HL-60 (cell line): ENCODE measurements around the gene DNMT3A.

Experiments used
- CTCF ChIP-seq: IDR thresholded peaks from one replicate; pipeline ENCODE4 v1.5.1; 2011; ENCODE audit warnings: low read length, control low read depth, inconsistent platforms; ENCODE audit not compliant: insufficient read depth
- GABPA ChIP-seq: IDR thresholded peaks from 2 replicates; pipeline ENCODE4 v1.6.1; 2012; ENCODE audit warnings: low read depth

GRCh38 chr2:25229279-25230197 lies 112.2 kb downstream of the DNMT3A start:
- TF ChIP-seq CTCF (no peak), GABPA (no peak)
